Nephron progenitor cell (in vitro differentiated cells): ENCODE data around the gene CDKL1.
"Not testable (repeated sequence)": the region's sequence is repeated elsewhere in the genome, so short reads cannot be mapped to it uniquely, and the experiment has no call there.

ENCODE experiments used
- DNase-seq: peaks from one replicate; pipeline ENCODE4 v3.0.0; 2021
- H3K27ac Mint-ChIP-seq: 2 replicates; pipeline ENCODE4 v1.8.0; 2021; ENCODE audit warnings: mild to moderate bottlenecking, moderate library complexity, mixed read lengths
- H3K27me3 Mint-ChIP-seq: 2 replicates; pipeline ENCODE4 v1.8.0; 2021; ENCODE audit warnings: mild to moderate bottlenecking, low read depth, mixed read lengths; ENCODE audit not compliant: poor library complexity
- H3K36me3 Mint-ChIP-seq: 2 replicates; pipeline ENCODE4 v1.8.0; 2021; ENCODE audit warnings: low read depth, mixed read lengths
- H3K4me1 Mint-ChIP-seq: 2 replicates; pipeline ENCODE4 v1.8.0; 2021; ENCODE audit warnings: mixed read lengths
- H3K4me3 Mint-ChIP-seq: 2 replicates; pipeline ENCODE4 v1.8.0; 2021; ENCODE audit warnings: mild to moderate bottlenecking, moderate library complexity, mixed read lengths
- H3K9me3 Mint-ChIP-seq: 2 replicates; pipeline ENCODE4 v1.8.0; 2021; ENCODE audit warnings: mild to moderate bottlenecking, moderate library complexity, mixed read lengths
- CTCF ChIP-seq: fragments of 200-600 bp; sonication (generic); IDR thresholded peaks from 2 replicates; pipeline ENCODE4 v1.5.0; 2021; ENCODE audit warnings: antibody characterized with exemption

The CDKL1 gene

GRCh38 chr14:50364792-50365191 lies 31.9 kb downstream of the CDKL1 start:
- Mint-ChIP-seq H3K27me3 (peaks cover 4% of the 10 kb centered on the region), H3K27ac (no peak overlapping the region), H3K36me3 (no peaks in the 10 kb centered on the region), H3K9me3 (no peaks in the 10 kb centered on the region), H3K4me3 (no peak overlapping the region), H3K4me1 (peaks cover 23% of the 10 kb centered on the region)
- TF ChIP-seq CTCF, result no peak
- DNase-seq, result no peak

- no peaks in the 10 kb centered on the region for H3K9me3 Mint-ChIP-seq
- H3K27me3 Mint-ChIP-seq, result peaks cover 4% of the 10 kb centered on the region
- peak overlapping the region; percentile 41 for H3K27ac Mint-ChIP-seq
- DNase-seq, result no peak
- H3K36me3 Mint-ChIP-seq, result no peaks in the 10 kb centered on the region
- H3K4me1 Mint-ChIP-seq, result peaks cover 33% of the 10 kb centered on the region
- TF ChIP-seq CTCF, result no peak
- no peak overlapping the region for H3K4me3 Mint-ChIP-seq
Observed at GRCh38 chr14:50363714-50364111, 33.0 kb downstream of the CDKL1 start.

- DNase-seq, result no peak
- no peak overlapping the region for H3K27ac Mint-ChIP-seq
- no peaks in the 10 kb centered on the region for H3K36me3 Mint-ChIP-seq
- H3K4me3 Mint-ChIP-seq, result no peak overlapping the region
- peaks cover 38% of the 10 kb centered on the region for H3K4me1 Mint-ChIP-seq
- TF ChIP-seq CTCF, result no peak
- no peaks in the 10 kb centered on the region for H3K9me3 Mint-ChIP-seq
- peaks cover 4% of the 10 kb centered on the region for H3K27me3 Mint-ChIP-seq
Observed at GRCh38 chr14:50362764-50363713, 33.6 kb downstream of the CDKL1 start.

- H3K36me3 Mint-ChIP-seq, H3K27ac Mint-ChIP-seq: not testable (repeated sequence)
- peaks cover 47% of the 10 kb centered on the region for H3K4me1 Mint-ChIP-seq
Observed at GRCh38 chr14:50361473-50362403, 34.9 kb downstream of the CDKL1 start.

GRCh38 chr14:50360851-50361250 lies 35.8 kb downstream of the CDKL1 start:
- no peak for DNase-seq
- TF ChIP-seq CTCF, result no peak
- Mint-ChIP-seq H3K4me3 (no peak overlapping the region), H3K9me3 (no peaks in the 10 kb centered on the region), H3K27ac (no peak overlapping the region), H3K36me3 (no peaks in the 10 kb centered on the region), H3K4me1 (peaks cover 44% of the 10 kb centered on the region), H3K27me3 (peaks cover 4% of the 10 kb centered on the region)

More at GRCh38 chr14:50361473-50362403, 34.9 kb downstream of the CDKL1 start:
- H3K4me3 Mint-ChIP-seq, DNase-seq, H3K27me3 Mint-ChIP-seq, H3K9me3 Mint-ChIP-seq: not testable (repeated sequence)

- no peak for TF ChIP-seq CTCF
- DNase-seq, result no peak
- Mint-ChIP-seq H3K27ac (no peak overlapping the region), H3K9me3 (no peaks in the 10 kb centered on the region), H3K36me3 (no peaks in the 10 kb centered on the region), H3K27me3 (peaks cover 8% of the 10 kb centered on the region), H3K4me3 (no peak overlapping the region), H3K4me1 (peaks cover 44% of the 10 kb centered on the region)
Observed at GRCh38 chr14:50360093-50360492, 36.6 kb downstream of the CDKL1 start.
